ENCODE measurements around the gene RBM47.
"Not testable (repeated sequence)": the region's sequence is repeated elsewhere in the genome, so short reads cannot be mapped to it uniquely, and the experiment has no call there.

Gene RBM47

GRCh38 chr4:40585201-40585799 lies 44.4 kb downstream of the RBM47 start:
- DNase-seq = no peak

- DNase-seq = no peak
These were observed 45.0 kb downstream of the RBM47 start for GRCh38 chr4:40584517-40585141.

DNA sequence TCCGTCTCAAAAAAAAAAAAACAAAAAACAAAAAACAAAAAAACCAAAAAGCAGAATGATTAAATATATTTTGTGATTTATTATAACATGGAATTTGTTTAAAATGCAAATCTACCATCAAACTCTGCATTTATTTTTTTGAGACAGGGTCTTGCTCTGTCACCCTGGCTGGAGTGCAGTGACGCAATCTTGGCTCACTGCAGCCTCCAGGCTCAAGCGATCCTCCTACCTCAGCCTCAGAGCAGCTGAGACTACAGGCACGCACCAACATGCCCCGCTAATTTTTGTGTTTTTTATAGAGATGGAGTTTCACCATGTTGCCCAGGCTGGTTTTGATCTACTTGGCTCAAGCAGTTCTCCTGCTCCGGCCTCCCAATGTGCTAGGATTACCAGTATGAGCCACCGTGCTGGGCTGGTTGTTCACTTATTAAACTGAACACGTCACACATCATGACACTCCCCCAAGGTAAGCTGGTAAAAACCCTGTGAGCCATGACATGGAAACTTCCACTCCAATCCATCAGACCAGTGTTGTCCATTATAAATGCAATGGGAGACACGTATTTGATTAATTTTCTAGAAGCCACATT lies 45.7 kb downstream of the RBM47 start:
- DNase-seq = no peak

- DNase-seq = no peak
These were observed 47.3 kb downstream of the RBM47 start for GRCh38 chr4:40582413-40582812.

DNA sequence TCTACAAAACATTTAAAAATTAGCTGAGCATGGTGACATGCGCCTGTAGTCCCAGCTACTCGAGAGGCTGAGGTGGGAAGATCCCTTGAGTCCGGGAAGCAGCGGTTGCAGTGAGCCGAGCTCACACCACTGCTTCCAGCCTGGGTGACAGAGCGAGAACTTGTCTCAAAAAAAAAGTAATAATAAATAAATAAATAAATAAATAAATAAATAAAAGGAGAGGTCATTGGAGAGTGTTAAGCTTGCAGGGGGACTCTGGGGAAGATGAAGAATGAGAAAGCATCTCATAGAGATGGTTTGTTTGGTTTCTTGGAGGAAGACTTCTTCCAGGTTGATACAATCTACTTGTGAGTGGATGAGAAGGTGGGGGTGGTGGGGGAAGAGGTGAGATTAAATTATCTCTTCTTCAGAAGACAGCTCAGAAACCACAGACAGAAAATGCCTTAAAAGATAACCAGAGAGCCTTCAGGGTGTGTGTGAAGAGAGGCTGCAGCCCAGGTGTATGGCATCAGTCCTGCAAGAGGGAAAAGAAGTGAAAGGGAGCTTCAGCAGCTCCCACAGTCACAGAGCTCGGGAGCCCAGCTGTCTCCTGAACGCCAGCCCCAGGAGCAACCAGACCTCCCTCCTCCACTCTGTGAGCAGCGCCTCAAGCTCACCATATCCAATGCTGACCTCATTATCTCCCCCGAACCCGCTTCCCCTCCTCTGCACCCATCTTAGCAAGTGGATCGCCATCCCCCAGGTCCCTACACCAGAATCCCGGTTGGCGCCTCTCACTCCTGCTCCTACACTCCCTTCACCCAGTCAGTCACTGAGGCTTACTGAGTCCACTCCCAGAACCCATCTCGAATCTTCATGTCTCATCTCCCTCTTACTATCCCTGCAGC lies 48.2 kb downstream of the RBM47 start:
- peak; percentile 70 for DNase-seq

- DNase-seq = no peak
These were observed 49.7 kb downstream of the RBM47 start for GRCh38 chr4:40579983-40580382.

DNA sequence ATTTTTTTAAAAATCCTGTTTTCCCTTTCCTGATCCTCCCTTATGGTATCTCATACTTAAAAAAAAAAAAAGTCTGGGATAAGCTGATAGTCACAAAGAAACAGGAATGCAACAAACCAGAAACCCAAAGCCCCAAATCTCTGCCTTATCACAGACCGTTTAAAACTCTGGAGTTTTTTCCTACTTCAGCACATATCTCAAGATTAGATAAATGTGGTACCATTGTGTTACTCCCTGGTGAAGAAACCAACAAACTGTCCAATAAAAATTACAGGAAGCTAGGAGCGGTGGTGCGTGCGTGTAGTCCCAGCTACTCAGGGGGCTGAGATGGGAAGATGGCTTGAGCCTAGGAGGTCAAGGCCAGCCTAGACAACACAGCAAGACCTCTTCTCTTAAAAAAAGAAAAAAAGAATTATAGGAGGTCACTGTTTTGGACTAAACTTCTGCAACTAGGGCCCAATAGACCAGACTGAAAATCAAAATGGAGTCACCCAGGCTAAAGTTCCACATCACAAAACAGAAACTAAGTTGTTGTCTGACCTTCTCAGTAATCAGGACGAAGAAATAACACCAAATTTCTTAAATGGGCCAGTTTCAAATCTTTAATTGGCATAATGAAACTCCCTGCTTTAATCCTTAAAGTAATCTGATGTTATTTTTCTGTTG lies 51.9 kb downstream of the RBM47 start:
- no peak for DNase-seq

DNA sequence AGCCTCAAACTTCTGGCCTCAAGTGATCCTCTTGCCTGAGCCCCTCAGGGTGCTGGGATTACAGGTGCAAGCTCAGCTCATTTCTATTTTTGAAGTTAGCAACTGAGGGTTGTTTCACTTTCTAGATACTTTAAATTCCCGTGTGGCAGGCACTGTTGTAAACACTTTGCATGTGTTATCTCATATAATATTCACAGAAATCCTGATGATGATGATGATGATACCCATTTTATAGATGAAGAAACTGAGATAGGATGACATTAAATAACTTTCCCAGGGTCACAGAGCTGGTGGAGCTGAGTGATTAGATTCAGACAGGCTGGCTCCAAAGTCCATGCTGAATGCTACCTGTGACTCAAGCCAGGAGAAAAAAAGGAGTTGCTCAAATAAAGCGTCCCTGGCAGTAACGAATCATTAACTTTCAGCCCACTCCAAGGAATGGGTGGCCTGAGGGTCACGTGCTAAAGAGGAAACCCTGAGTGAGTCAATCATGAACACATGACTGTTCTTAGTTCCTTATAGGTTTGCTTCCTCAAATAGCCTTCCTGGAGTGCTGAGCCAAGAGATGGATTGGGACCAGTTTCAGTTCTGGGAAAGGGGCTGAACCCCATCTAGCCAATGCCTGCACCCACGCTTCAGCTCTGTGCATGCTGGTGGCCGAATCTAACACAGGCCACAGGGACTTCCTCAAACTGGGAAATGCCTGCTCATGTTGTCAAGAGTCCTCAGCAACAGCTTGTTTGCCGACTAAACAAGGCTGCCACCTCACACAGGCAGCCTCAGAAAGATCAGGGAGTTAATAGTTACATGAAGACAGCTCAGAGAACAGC lies 52.8 kb downstream of the RBM47 start:
- peak; percentile 93 for DNase-seq

- peak; percentile 78 for DNase-seq
These were observed 53.8 kb downstream of the RBM47 start for GRCh38 chr4:40575846-40576245.

DNA sequence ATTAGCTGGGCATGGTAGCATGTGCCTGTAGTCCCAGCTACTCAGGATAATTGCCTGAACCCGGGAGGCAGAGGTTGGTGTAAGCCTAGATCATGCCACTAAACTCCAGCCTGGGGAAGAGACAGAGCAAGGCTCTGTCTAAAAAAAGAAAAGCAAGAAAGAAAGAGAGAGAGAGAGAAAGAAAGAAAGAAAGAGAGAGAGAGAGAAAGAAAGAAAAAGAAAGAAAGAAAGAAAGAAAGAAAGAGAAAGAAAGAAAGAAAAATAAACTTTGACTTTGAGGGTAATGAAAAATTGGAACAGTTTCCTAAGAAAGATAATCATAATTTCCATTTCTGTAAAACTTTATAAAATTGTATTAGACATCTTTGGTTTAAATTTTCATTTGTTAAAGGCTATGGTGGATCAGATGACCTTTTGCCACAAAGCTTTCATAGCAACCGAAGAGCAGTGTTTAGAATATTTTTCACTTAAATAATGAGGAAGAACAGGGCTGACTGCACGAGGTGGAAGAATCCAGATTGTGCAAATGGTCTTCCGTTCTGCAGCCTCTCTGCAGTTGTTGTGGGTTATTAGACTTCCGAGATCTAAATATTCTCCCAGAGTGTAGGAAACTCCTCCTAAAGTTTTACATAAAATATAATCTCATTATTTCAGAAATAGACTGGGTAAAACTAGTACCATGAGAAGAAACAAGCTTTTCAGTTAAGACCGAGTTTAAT lies 55.9 kb downstream of the RBM47 start:
- no peak for DNase-seq

DNA sequence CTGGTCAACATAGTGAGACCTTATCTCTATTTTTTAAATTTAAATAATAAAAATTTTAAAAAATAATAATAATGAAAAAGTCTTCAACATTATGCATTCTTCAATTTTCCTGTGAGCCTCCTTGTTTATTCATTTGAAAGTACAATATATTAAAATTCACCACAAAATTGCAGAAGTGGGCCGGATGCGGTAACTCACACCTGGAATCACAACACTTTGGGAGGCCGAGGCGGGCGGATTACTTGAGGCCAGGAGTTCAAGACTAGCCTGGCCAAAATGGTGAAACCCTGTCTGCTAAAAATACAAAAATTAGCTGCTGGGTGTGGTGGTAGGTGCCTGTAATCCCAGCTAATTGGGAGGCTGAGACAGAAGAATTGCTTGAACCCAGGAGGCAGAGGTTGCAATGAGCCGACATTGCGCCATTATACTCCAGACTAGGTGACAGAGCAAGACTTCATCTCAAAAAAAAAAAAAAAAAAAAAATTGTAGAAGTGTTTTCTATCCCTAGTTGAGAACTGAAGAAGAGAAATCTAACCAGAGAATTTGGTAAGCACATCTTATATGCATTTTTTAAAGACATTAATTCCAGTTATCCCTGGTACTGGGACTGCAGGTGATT lies 56.9 kb downstream of the RBM47 start:
- DNase-seq = no peak

- DNase-seq = no peak
These were observed 58.5 kb downstream of the RBM47 start for GRCh38 chr4:40571208-40571607.

DNA sequence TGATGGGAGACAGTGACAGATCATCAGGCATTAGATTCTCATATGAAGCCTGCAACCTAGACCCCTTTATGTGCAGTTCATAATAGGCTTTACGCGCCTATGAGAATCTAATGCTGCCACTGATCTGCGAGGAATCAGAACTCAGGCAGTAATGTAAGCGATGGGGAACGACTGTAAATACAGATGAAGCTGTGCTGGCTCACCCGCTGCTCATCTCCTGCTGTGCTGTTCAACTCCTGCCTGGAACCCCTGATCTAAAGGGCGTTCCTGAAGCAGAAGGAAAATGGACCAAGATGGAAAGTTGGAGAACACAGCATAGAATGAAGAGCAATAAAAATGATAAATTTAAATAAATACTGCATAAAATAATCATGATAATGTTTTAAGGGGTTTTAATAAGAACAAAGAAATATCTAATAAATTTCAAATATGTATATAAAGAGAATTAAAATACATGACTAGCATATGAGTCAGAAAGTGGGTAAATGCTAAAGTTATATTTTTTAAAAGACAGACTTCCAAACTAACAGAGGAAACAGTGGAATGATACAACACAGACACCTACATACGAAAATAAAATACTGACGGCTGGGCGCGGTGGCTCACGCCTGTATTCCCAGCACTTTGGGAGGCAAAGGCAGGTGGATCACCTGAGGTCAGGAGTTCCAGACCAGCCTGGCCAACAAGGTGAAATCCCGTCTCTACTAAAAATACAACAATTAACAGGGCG lies 59.2 kb downstream of the RBM47 start:
- no peak for DNase-seq

DNA sequence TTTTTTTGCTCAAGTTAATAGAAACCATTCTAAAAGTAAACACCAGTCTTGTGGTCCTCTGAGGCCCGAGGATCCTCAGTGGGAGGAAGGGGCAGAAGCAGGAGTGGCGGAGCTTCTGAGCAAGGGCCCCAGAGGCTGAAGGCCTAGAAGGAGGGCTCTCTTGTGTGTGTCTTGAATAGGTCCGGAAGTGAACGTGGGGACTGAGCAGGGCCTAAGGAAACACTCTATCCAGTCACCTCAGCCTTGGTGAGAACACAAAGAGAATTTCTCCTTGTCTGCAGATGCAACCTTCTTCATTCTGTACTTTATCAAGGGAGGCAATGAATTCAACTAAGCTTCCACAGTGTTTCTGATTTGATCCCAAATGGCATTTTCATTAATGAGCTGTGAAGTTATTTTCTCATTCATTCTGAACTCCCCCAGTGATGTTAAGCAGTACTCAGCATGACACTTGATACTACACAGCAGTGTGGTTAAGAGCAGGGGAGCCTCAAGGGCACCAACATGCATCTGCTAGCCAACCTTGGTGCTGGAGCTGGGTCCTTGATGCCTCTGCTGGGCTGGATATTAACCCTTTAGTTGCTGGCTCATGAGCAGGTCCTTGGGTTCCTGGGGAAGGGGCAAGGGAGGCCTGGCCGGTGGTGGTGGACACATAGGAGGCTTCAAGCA lies 64.7 kb downstream of the RBM47 start:
- DNase-seq = peak; percentile 75

GRCh38 chr4:40564004-40564403 lies 65.7 kb downstream of the RBM47 start:
- DNase-seq = no peak

- DNase-seq = no peak
These were observed 66.3 kb downstream of the RBM47 start for GRCh38 chr4:40563401-40563800.

DNA sequence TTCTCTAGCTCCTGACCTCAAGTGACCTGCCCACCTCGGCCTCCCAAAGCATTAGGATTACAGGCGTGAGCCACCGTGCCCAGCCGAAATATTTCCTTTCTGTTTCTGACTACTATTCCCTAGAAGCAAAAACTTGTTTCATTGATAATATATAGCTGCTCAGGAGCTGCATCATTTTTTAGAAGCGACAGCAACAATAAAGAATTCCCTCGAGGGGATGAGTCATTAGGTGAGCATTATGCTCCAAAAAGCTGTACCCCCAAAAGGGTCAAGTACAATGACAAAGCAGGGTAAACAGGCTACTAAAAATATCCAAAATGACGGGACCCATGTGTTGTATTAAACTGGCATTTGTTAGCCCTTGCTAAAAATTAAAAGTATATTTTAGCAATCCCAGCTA lies 67.0 kb downstream of the RBM47 start:
- DNase-seq = no peak

GRCh38 chr4:40562208-40562607 lies 67.5 kb downstream of the RBM47 start:
- no peak for DNase-seq

- not testable (repeated sequence) for DNase-seq
These were observed 68.0 kb downstream of the RBM47 start for GRCh38 chr4:40561543-40562177.

Measured in islet precursor cell (in vitro differentiated cells).